Globus pallidus (tissue), 1 donor: Measurements from ENCODE around the gene TPRG1.
"Not testable (repeated sequence)": the region's sequence is repeated elsewhere in the genome, so short reads cannot be mapped to it uniquely, and the experiment has no call there.

Experiments
- DNase-seq: peaks from one replicate; pipeline ENCODE4 v3.0.0-alpha.2; 2015; ENCODE audit warnings: low spot score

Gene TPRG1

GRCh38 chr3:189316296-189317019 lies 144.7 kb downstream of the TPRG1 start:
- DNase-seq = no peak

GRCh38 chr3:189317911-189318310 lies 146.1 kb downstream of the TPRG1 start:
- DNase-seq = no peak

- no peak for DNase-seq
Measured at GRCh38 chr3:189320511-189320910, 148.7 kb downstream of the TPRG1 start.

- no peak for DNase-seq
Measured at GRCh38 chr3:189322339-189322738, 150.6 kb downstream of the TPRG1 start.

GRCh38 chr3:189324538-189325138 lies 152.9 kb downstream of the TPRG1 start:
- no peak for DNase-seq

- DNase-seq = no peak
Measured at GRCh38 chr3:189325454-189325853, 153.7 kb downstream of the TPRG1 start.

- not testable (repeated sequence) for DNase-seq
Measured at GRCh38 chr3:189329630-189330029, 157.9 kb downstream of the TPRG1 start.

GRCh38 chr3:189330066-189330465 lies 158.3 kb downstream of the TPRG1 start:
- no peak for DNase-seq

GRCh38 chr3:189331002-189331418 lies 159.2 kb downstream of the TPRG1 start:
- DNase-seq = no peak

GRCh38 chr3:189334064-189334920 lies 162.5 kb downstream of the TPRG1 start:
- no peak for DNase-seq

GRCh38 chr3:189337673-189338091 lies 165.9 kb downstream of the TPRG1 start:
- DNase-seq = no peak

- DNase-seq = no peak
Measured at GRCh38 chr3:189338366-189338765, 166.6 kb downstream of the TPRG1 start.

- no peak for DNase-seq
Measured at GRCh38 chr3:189339996-189340395, 168.2 kb downstream of the TPRG1 start.

GRCh38 chr3:189340680-189341460 lies 169.1 kb downstream of the TPRG1 start:
- DNase-seq = no peak

- DNase-seq = no peak
Measured at GRCh38 chr3:189342811-189343210, 171.0 kb downstream of the TPRG1 start.

GRCh38 chr3:189344996-189345395 lies 173.2 kb downstream of the TPRG1 start:
- DNase-seq = no peak

- no peak for DNase-seq
Measured at GRCh38 chr3:189349772-189350171, 178.0 kb downstream of the TPRG1 start.

GRCh38 chr3:189353318-189353965 lies 181.7 kb downstream of the TPRG1 start:
- no peak for DNase-seq

GRCh38 chr3:189353988-189354889 lies 182.5 kb downstream of the TPRG1 start:
- no peak for DNase-seq

- DNase-seq = no peak
Measured at GRCh38 chr3:189355115-189355480, 183.3 kb downstream of the TPRG1 start.
